Measurements from ENCODE around the gene CDK10. TPM values are rescaled to one million over a fixed set of nuclear protein-coding genes. Genes with fewer than 3 reads are reported as not detected.
"Not testable (repeated sequence)": the region's sequence is repeated elsewhere in the genome, so short reads cannot be mapped to it uniquely, and the experiment has no call there.

The CDK10 gene
- total RNA-seq, 1 experiment from 2014 or later: 57.2 TPM

GRCh38 chr16:89693931-89694783 is 7.7 kb downstream of the CDK10 start:
- in situ Hi-C loops (cut with HindIII; ENCODE audit: low sequenced_read_pairs): no loop called here
- no peak for DNase-seq (ENCODE audit: low spot score)

- in situ Hi-C loops (cut with HindIII; ENCODE audit: low sequenced_read_pairs); DNase-seq (ENCODE audit: low spot score): not testable (repeated sequence)
Measured at GRCh38 chr16:89694784-89695085, 8.2 kb downstream of the CDK10 start.

- in situ Hi-C loops (cut with HindIII; ENCODE audit: low sequenced_read_pairs): no loop called here
- no peak for DNase-seq (ENCODE audit: low spot score)
Measured at GRCh38 chr16:89695086-89695874, 8.8 kb downstream of the CDK10 start.

GRCh38 chr16:89695875-89696669 is 9.6 kb downstream of the CDK10 start:
- DNase-seq (ENCODE audit: low spot score): no peak
- in situ Hi-C loops (cut with HindIII; ENCODE audit: low sequenced_read_pairs): no loop called here

GRCh38 chr16:89696670-89697128 is 10.2 kb downstream of the CDK10 start:
- in situ Hi-C loops (cut with HindIII; ENCODE audit: low sequenced_read_pairs): no loop called here
- no peak for DNase-seq (ENCODE audit: low spot score)

- DNase-seq (ENCODE audit: low spot score): no peak
Measured at GRCh38 chr16:89697161-89697615, 10.7 kb downstream of the CDK10 start.

GRCh38 chr16:89697616-89698331 is 11.3 kb downstream of the CDK10 start:
- DNase-seq (ENCODE audit: low spot score): no peak
- in situ Hi-C loops (cut with HindIII; ENCODE audit: low sequenced_read_pairs): no loop called here

More at GRCh38 chr16:89697161-89697615, 10.7 kb downstream of the CDK10 start:
- in situ Hi-C loops (cut with HindIII; ENCODE audit: low sequenced_read_pairs): no loop called here

- DNase-seq (ENCODE audit: low spot score); in situ Hi-C loops (cut with HindIII; ENCODE audit: low sequenced_read_pairs): not testable (repeated sequence)
Measured at GRCh38 chr16:89698717-89699116, 12.2 kb downstream of the CDK10 start.

GRCh38 chr16:89699629-89700099 is 13.2 kb downstream of the CDK10 start:
- in situ Hi-C loops (cut with HindIII; ENCODE audit: low sequenced_read_pairs); DNase-seq (ENCODE audit: low spot score): not testable (repeated sequence)

GRCh38 chr16:89700100-89700648 is 13.7 kb downstream of the CDK10 start:
- in situ Hi-C loops (cut with HindIII; ENCODE audit: low sequenced_read_pairs): no loop called here
- DNase-seq (ENCODE audit: low spot score): peak; percentile 99

GRCh38 chr16:89700649-89701424 is 14.3 kb downstream of the CDK10 start:
- no peak for DNase-seq (ENCODE audit: low spot score)
- in situ Hi-C loops (cut with HindIII; ENCODE audit: low sequenced_read_pairs): no loop called here

- peak; percentile 96 for DNase-seq (ENCODE audit: low spot score)
- in situ Hi-C loops (cut with HindIII; ENCODE audit: low sequenced_read_pairs): no loop called here
Measured at GRCh38 chr16:89701425-89702406, 15.2 kb downstream of the CDK10 start, which contains the start of gene SPATA2L. SPATA2L (minus strand) TSS chr16:89701705; CDS start chr16:89701232, 473 bp downstream.

- no peak for DNase-seq (ENCODE audit: low spot score)
- in situ Hi-C loops (cut with HindIII; ENCODE audit: low sequenced_read_pairs): no loop called here
Measured at GRCh38 chr16:89704281-89704680, 17.8 kb downstream of the CDK10 start.

GRCh38 chr16:89705006-89705405 is 18.5 kb downstream of the CDK10 start:
- in situ Hi-C loops (cut with HindIII; ENCODE audit: low sequenced_read_pairs): no loop called here
- DNase-seq (ENCODE audit: low spot score): no peak

GRCh38 chr16:89706518-89707260 is 20.2 kb downstream of the CDK10 start:
- in situ Hi-C loops (cut with HindIII; ENCODE audit: low sequenced_read_pairs): no loop called here
- DNase-seq (ENCODE audit: low spot score): no peak

GRCh38 chr16:89707695-89708094 is 21.2 kb downstream of the CDK10 start:
- in situ Hi-C loops (cut with HindIII; ENCODE audit: low sequenced_read_pairs): no loop called here
- DNase-seq (ENCODE audit: low spot score): no peak

Measured in G401 (cell line).